H1 (cell line): ENCODE data around the gene FSCB. TPM values are rescaled to one million over a fixed set of nuclear protein-coding genes. Genes with fewer than 3 reads are reported as not detected.

ENCODE experiments used
- ASH2L ChIP-seq: fragments of 200-600, 300-600 bp; sonication (generic); IDR thresholded peaks from one replicate; pipeline ENCODE4 v1.7.1; 2017; ENCODE audit warnings: low read length
- JUN ChIP-seq: IDR thresholded peaks from 2 replicates; pipeline ENCODE4 v1.6.1; 2011; ENCODE audit warnings: low read depth, mild to moderate bottlenecking, improper control_type of control experiment, low read length
- MAFK ChIP-seq: IDR thresholded peaks from 2 replicates; pipeline ENCODE4 v1.6.1; 2012; ENCODE audit warnings: low read depth, mild to moderate bottlenecking, improper control_type of control experiment, low read length
- SIN3A ChIP-seq, 2 experiments: IDR thresholded peaks in 1 of 2; conservative IDR thresholded peaks in 1 of 2; 2 replicates each; pipeline ENCODE4 v1.6.1; 2011 to 2012; ENCODE audit warnings: low read length in 2 of 2, improper control_type of control experiment in 1 of 2, low read depth in 1 of 2, mild to moderate bottlenecking in 1 of 2
- SIX5 ChIP-seq: IDR thresholded peaks from 2 replicates; pipeline ENCODE4 v1.6.1; 2011; ENCODE audit warnings: mild to moderate bottlenecking, low read depth, low read length
- polyA plus RNA-seq, 7 experiments: library from polyadenylated mRNA; depleted of rRNA in 3 of 7; stranded (reverse) in 5 of 7; unstranded in 2 of 7; fragments of >200 nt in 5 of 7; fragments of 200-250 nt in 2 of 7; gene quantifications; 1 replicate in 5 of 7; 2 replicates in 1 of 7; 4 replicates in 1 of 7; pipeline versions ENCODE4 v1.2.1 to v1.2.3, GENCODE V29; 2011 to 2013; ENCODE audit warnings: missing spikeins in 2 of 7, mixed read lengths in 2 of 7
- total RNA-seq: library from RNA; stranded (reverse); fragmentation: NEBNext Ultra II Directional; extraction: Animal tissue kit (Norgen Biotek cat#: 25700); gene quantifications from 2 replicates; pipeline ENCODE4 v1.2.1, GENCODE V29; 2021

The FSCB gene
- total and polyA plus RNA-seq, 2 of the 8 experiments (the other 6 are each of a cell fraction or from before 2014, with no cell fraction given), result not detected

- TF ChIP-seq SIN3A (conservative IDR thresholded peaks at IDR 0.05 in 1 of 2, IDR thresholded peaks at IDR 0.05 in 1 of 2; ENCODE audit: low read depth in 1 of 2, low read length in 2 of 2) (no peak), ASH2L (no peak), JUN (no peak), MAFK (no peak), SIX5 (no peak)
These were observed 16.1 kb downstream of the FSCB start (continued) for GRCh38 chr14:44490966-44491365.
